HG03064 (cell line): ENCODE data around the gene NDUFB8.

ENCODE experiments used
- ATAC-seq: cut with Tn5 transposase; IDR thresholded peaks from one replicate; pipeline ENCODE4 v1.9.1; 2021; ENCODE audit warnings: low read depth; ENCODE audit not compliant: unreplicated experiment

NDUFB8 gene

DNA sequence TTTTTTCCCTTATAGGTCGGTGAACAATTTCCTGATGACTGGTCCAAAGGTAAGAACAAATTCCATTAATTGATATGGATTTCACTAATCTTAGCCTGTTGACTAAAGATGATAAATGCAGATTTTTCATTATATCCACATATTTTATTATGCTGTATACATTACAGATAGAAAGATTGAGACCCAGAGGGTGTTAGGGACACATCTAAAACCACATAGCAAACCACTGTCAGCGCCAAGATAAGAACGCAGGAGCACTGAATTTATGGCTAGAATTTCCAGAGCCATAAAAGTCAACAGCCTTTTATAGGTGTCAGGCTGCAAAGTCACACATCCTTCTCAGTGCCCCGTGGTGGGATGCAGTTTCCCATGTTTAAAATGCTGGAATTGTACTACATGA, 50.6 kb downstream of the NDUFB8 start:
- no peak for ATAC-seq

DNA sequence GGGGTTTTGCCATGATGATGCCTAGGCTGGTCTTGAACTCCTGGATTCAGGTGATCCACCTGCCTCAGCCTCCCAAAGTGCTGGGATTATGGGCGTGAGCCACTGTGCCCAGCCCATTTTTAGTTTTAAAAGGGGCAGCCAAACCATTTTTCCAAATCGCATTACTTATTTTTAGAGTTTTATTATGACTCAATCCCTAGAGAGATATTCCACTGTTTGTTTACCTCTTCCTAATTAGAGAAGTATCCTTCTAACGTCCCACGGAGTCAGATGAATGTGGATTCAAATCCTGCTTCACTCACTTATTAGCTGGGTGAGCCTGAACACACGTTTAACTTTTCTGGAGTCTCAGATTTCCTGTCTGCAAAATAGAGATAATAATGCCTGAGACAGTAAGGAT, 51.7 kb downstream of the NDUFB8 start:
- ATAC-seq: no peak
